ENCODE measurements around the gene KCNIP3.
"Not testable (repeated sequence)": the region's sequence is repeated elsewhere in the genome, so short reads cannot be mapped to it uniquely, and the experiment has no call there.

DNA sequence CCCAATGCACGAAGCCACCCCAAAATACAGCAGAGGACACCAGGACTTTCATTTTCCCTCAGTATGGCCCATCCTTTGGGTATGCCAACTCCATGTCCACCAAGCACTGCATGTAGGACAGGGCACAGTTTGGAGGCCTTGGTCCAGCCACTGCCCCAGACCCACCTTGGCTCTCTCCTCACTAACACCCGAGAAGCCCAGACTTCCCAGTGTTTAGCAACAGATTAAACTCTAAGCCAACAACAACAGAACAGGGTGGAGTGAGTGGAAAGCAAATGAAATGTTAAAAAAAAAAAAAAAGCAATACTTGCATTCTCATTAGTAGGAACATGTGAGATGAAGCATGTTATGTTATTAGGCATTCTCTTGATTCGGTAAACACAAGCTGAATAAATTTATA, 118.0 kb downstream of the KCNIP3 start:
- TF ChIP-seq, protein P1, sequence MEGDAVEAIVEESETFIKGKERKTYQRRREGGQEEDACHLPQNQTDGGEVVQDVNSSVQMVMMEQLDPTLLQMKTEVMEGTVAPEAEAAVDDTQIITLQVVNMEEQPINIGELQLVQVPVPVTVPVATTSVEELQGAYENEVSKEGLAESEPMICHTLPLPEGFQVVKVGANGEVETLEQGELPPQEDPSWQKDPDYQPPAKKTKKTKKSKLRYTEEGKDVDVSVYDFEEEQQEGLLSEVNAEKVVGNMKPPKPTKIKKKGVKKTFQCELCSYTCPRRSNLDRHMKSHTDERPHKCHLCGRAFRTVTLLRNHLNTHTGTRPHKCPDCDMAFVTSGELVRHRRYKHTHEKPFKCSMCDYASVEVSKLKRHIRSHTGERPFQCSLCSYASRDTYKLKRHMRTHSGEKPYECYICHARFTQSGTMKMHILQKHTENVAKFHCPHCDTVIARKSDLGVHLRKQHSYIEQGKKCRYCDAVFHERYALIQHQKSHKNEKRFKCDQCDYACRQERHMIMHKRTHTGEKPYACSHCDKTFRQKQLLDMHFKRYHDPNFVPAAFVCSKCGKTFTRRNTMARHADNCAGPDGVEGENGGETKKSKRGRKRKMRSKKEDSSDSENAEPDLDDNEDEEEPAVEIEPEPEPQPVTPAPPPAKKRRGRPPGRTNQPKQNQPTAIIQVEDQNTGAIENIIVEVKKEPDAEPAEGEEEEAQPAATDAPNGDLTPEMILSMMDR (IDR thresholded peaks at IDR 0.05): not testable (repeated sequence)
- TF ChIP-seq POLR2A (IDR thresholded peaks at IDR 0.05): not testable (repeated sequence)

All from lower leg skin (tissue), 3 donors.